Peyer's patch (tissue), 4 donors: ENCODE results near the gene SLC1A2.

Experiments
- CTCF ChIP-seq, 6 experiments: fragments of 450-650 bp in 4 of 6; fragments of 200-600 bp in 2 of 6; sonication (generic) in 1 of 6; IDR thresholded peaks; one replicate each; pipeline ENCODE4 v1.5.1; 2017 to 2019; ENCODE audit warnings: antibody characterized with exemption in 6 of 6, mild to moderate bottlenecking in 3 of 6, moderate library complexity in 1 of 6
- POLR2A ChIP-seq, 2 donors: fragments of 450-650 bp; IDR thresholded peaks; one replicate each; pipeline ENCODE4 v1.5.1; 2017; ENCODE audit warnings: antibody characterized with exemption in 2 of 2, mild to moderate bottlenecking in 2 of 2, moderate library complexity in 2 of 2

GRCh38 chr11:35352077-35352888 lies 67.1 kb downstream of the SLC1A2 start:
- TF ChIP-seq CTCF (IDR thresholded peaks at IDR 0.05): no peak
- no peak for TF ChIP-seq POLR2A (IDR thresholded peaks at IDR 0.05)
